MCF 10A (cell line): ENCODE results near the gene ZKSCAN1. TPM values are rescaled to one million over a fixed set of nuclear protein-coding genes. Genes with fewer than 3 reads are reported as not detected.

Experiments used
- BruUV-seq: library from RNA; stranded (reverse); fragments of 400-500 nt; replicated peaks from 2 replicates; lab custom pipeline; 2021; lab: Mats Ljungman, UMichigan
- CTCF ChIA-PET: fragments of 300-600 bp; sonication (Branson Sonifier 250); formaldehyde crosslinking; extraction: SDS; loops from one replicate; lab custom pipeline; 2021; ENCODE audit warnings: antibody characterized with exemption, inconsistent platforms; lab: Yijun Ruan, JAX
- POLR2A ChIA-PET: fragments of 300-600, 350-650 bp; sonication (Branson Sonifier 250); formaldehyde crosslinking; extraction: SDS; loops from one replicate; lab custom pipeline; 2020; ENCODE audit warnings: antibody characterized with exemption, inconsistent platforms; lab: Yijun Ruan, JAX
- DNase-seq: peaks from one replicate; pipeline ENCODE4 v3.0.0-alpha.2; 2018; ENCODE audit not compliant: unreplicated experiment
- H3K27ac Mint-ChIP-seq: one replicate; pipeline ENCODE4 v1.8.0; 2022; ENCODE audit warnings: mild to moderate bottlenecking, low read depth, mixed read lengths; ENCODE audit not compliant: unreplicated experiment
- H3K27me3 Mint-ChIP-seq: one replicate; pipeline ENCODE4 v1.8.0; 2022; ENCODE audit warnings: mixed read lengths; ENCODE audit not compliant: insufficient read depth, unreplicated experiment
- H3K36me3 Mint-ChIP-seq: one replicate; pipeline ENCODE4 v1.8.0; 2022; ENCODE audit warnings: mild to moderate bottlenecking, moderate library complexity, mixed read lengths; ENCODE audit not compliant: insufficient read depth, unreplicated experiment
- H3K4me1 Mint-ChIP-seq: one replicate; pipeline ENCODE4 v1.8.0; 2022; ENCODE audit warnings: mixed read lengths; ENCODE audit not compliant: insufficient read depth, unreplicated experiment
- H3K4me3 Mint-ChIP-seq: one replicate; pipeline ENCODE4 v1.8.0; 2022; ENCODE audit warnings: mild to moderate bottlenecking, moderate library complexity, mixed read lengths; ENCODE audit not compliant: unreplicated experiment
- H3K9me3 Mint-ChIP-seq: one replicate; pipeline ENCODE4 v1.8.0; 2022; ENCODE audit warnings: mixed read lengths; ENCODE audit not compliant: unreplicated experiment
- CTCF ChIP-seq: fragments of 200-600 bp; IDR thresholded peaks from one replicate; pipeline ENCODE4 v1.8.0; 2022; ENCODE audit warnings: antibody characterized with exemption, mild to moderate bottlenecking; ENCODE audit not compliant: unreplicated experiment
- intact Hi-C: fragments of 100-400 bp; cut with micrococcal nuclease; formaldehyde crosslinking; loops from 2 replicates; pipeline ENCODE4 v1.14.1; 2022
- total RNA-seq: library from RNA; stranded (reverse); gene quantifications from 2 replicates; pipeline ENCODE4 v1.2.3, GENCODE V29; 2022

ZKSCAN1 gene
- total RNA-seq, 1 experiment from 2014 or later: 80.2 TPM

GRCh38 chr7:100029596-100029995 lies 14.2 kb downstream of the ZKSCAN1 start:
- no peak for TF ChIP-seq CTCF
- intact Hi-C loops: no loop called here
- Mint-ChIP-seq H3K27me3 (no peaks in the 10 kb centered on the region), H3K27ac (peak overlapping the region; percentile 29), H3K9me3 (no peaks in the 10 kb centered on the region), H3K36me3 (peaks cover 97% of the 10 kb centered on the region), H3K4me3 (no peak overlapping the region), H3K4me1 (peaks cover 6% of the 10 kb centered on the region)
- no peak for DNase-seq
- no TSS peak for BruUV-seq
- CTCF ChIA-PET: interaction anchor here (0.7 to 1.3 kb wide), 4 partner anchors 12 to 100 kb away, joined by 3 to 8 read pairs (median 4); partner anchors contain the start of genes GJC3 and ZKSCAN1
- POLR2A ChIA-PET: interaction anchor here (0.5 to 2.0 kb wide), 8 partner anchors 11 to 846 kb away, joined by 3 to 7 read pairs (median 4); partner anchors contain the start of gene ZSCAN21

GRCh38 chr7:100033526-100033925 lies 18.1 kb downstream of the ZKSCAN1 start:
- no TSS peak for BruUV-seq
- Mint-ChIP-seq H3K27me3 (no peaks in the 10 kb centered on the region), H3K27ac (no peak overlapping the region), H3K9me3 (no peaks in the 10 kb centered on the region), H3K4me1 (peaks cover 8% of the 10 kb centered on the region), H3K36me3 (peaks cover 77% of the 10 kb centered on the region), H3K4me3 (no peak overlapping the region)
- CTCF ChIA-PET: interaction anchor here (1.1 kb wide), 1 partner anchor 12 kb away, joined by 3 read pairs; no protein-coding TSS in a partner anchor
- no peak for DNase-seq
- POLR2A ChIA-PET: interaction anchor here (1.3 to 1.7 kb wide), 2 partner anchors 11 to 17 kb away, joined by 4 to 5 read pairs; no protein-coding TSS in a partner anchor
- intact Hi-C loops: no loop called here
- TF ChIP-seq CTCF: no peak

GRCh38 chr7:100034871-100035510 lies 19.6 kb downstream of the ZKSCAN1 start:
- Mint-ChIP-seq H3K27me3 (no peaks in the 10 kb centered on the region), H3K4me1 (peaks cover 8% of the 10 kb centered on the region), H3K27ac (no peak overlapping the region), H3K4me3 (no peak overlapping the region), H3K36me3 (peaks cover 66% of the 10 kb centered on the region), H3K9me3 (no peaks in the 10 kb centered on the region)
- CTCF ChIA-PET: no interaction called here
- TF ChIP-seq CTCF: no peak
- POLR2A ChIA-PET: interaction anchor here (0.9 to 1.6 kb wide), 3 partner anchors 8 to 20 kb away, joined by 3 to 5 read pairs (median 5); partner anchors contain the start of gene ZKSCAN1
- peak; percentile 36 for DNase-seq
- no TSS peak for BruUV-seq
- intact Hi-C loops: no loop called here

GRCh38 chr7:100035876-100036275 lies 20.5 kb downstream of the ZKSCAN1 start:
- intact Hi-C loops: no loop called here
- H3K36me3 Mint-ChIP-seq: peaks cover 57% of the 10 kb centered on the region
- ChIA-PET POLR2A (interaction anchor here (0.5 to 1.6 kb wide), 6 partner anchors 9 to 923 kb away, joined by 3 to 5 read pairs (median 4); partner anchors contain the start of gene ZKSCAN1), CTCF (interaction anchor here (1.0 kb wide), 1 partner anchor 13 kb away, joined by 4 read pairs; no protein-coding TSS in a partner anchor)
- no TSS peak for BruUV-seq
- peaks cover 8% of the 10 kb centered on the region for H3K4me1 Mint-ChIP-seq
- TF ChIP-seq CTCF: no peak
- no peaks in the 10 kb centered on the region for H3K27me3 Mint-ChIP-seq
- H3K9me3 Mint-ChIP-seq: no peaks in the 10 kb centered on the region
- no peak for DNase-seq
- H3K27ac Mint-ChIP-seq: no peak overlapping the region
- H3K4me3 Mint-ChIP-seq: no peak overlapping the region
